SHP77 (cell line): Measurements from ENCODE around the gene RALGPS1.

ENCODE experiments used
- DNase-seq, 2 experiments: peaks; one replicate each; lab custom pipeline; 2025; lab: John Stamatoyannopoulos, UW

RALGPS1 gene

GRCh38 chr9:126907058-126907457, 7.5 kb upstream of the RALGPS1 start:
- no peak for DNase-seq

GRCh38 chr9:126915281-126915816, 767 bp downstream of the RALGPS1 start:
- DNase-seq: peak in 1 of 2 experiments; percentile 36

GRCh38 chr9:126915846-126916543, 1.4 kb downstream of the RALGPS1 start:
- no peak for DNase-seq

- no peak for DNase-seq
Observed at GRCh38 chr9:126916909-126917308, 2.3 kb downstream of the RALGPS1 start.

- DNase-seq: no peak
Observed at GRCh38 chr9:126919193-126919592, 4.6 kb downstream of the RALGPS1 start.

- DNase-seq: no peak
Observed at GRCh38 chr9:126925876-126926275, 11.3 kb downstream of the RALGPS1 start.

GRCh38 chr9:126926364-126926763, 11.8 kb downstream of the RALGPS1 start:
- DNase-seq: no peak

GRCh38 chr9:126927419-126927818, 12.8 kb downstream of the RALGPS1 start:
- DNase-seq: peak in 1 of 2 experiments; percentile 4

GRCh38 chr9:126932871-126933321, 18.3 kb downstream of the RALGPS1 start:
- no peak for DNase-seq

- no peak for DNase-seq
Observed at GRCh38 chr9:126933334-126933980, 18.9 kb downstream of the RALGPS1 start.

GRCh38 chr9:126934441-126934840, 19.9 kb downstream of the RALGPS1 start:
- no peak for DNase-seq

- no peak for DNase-seq
Observed at GRCh38 chr9:126935630-126936029, 21.0 kb downstream of the RALGPS1 start.

GRCh38 chr9:126937444-126937843, 22.9 kb downstream of the RALGPS1 start:
- no peak for DNase-seq

GRCh38 chr9:126938327-126938726, 23.7 kb downstream of the RALGPS1 start:
- no peak for DNase-seq

- DNase-seq: no peak
Observed at GRCh38 chr9:126939821-126940221, 25.2 kb downstream of the RALGPS1 start.

- no peak for DNase-seq
Observed at GRCh38 chr9:126942399-126942798, 27.8 kb downstream of the RALGPS1 start.

GRCh38 chr9:126945682-126946081, 31.1 kb downstream of the RALGPS1 start:
- DNase-seq: no peak

- no peak for DNase-seq
Observed at GRCh38 chr9:126947529-126947928, 32.9 kb downstream of the RALGPS1 start.

- DNase-seq: no peak
Observed at GRCh38 chr9:126952205-126952977, 37.8 kb downstream of the RALGPS1 start.

- no peak for DNase-seq
Observed at GRCh38 chr9:126953041-126953809, 38.6 kb downstream of the RALGPS1 start.

GRCh38 chr9:126955811-126956210, 41.2 kb downstream of the RALGPS1 start:
- DNase-seq: no peak
